Forelimb muscle (tissue), 1 donor: ENCODE measurements around the gene LRRC39. TPM values are rescaled to one million over a fixed set of nuclear protein-coding genes. Genes with fewer than 3 reads are reported as not detected.

Experiments
- DNase-seq: peaks from one replicate; pipeline ENCODE4 v3.0.0-alpha.2; 2013; ENCODE audit warnings: low read depth
- polyA plus RNA-seq: library from polyadenylated mRNA; unstranded; fragments of 120-200 nt; gene quantifications from one replicate; pipeline ENCODE4 v1.2.1, GENCODE V29; 2013; ENCODE audit not compliant: insufficient read length

Gene LRRC39
- polyA plus RNA-seq, 1 donor: 227 TPM

DNA sequence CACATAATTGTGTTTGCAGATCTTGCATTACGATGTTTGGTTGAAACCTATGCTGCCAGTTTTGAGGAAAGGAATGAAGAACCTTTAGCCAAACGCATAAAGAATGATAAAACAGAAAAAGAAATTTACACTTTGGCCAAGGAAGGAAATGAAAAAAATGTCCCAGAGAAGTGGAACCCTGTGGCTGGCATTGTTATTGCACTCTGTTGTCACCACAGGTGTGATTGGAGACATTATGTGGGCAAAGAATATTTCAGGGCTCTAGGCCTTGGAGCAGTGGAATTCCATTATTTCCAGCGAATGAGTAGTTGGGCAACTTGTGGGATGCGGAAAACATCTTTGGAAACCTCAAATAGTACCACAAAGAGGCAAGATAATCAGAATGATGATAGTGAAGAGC, 30.2 kb downstream of the LRRC39 start:
- DNase-seq: no peak

GRCh38 chr1:100146958-100147357, 31.1 kb downstream of the LRRC39 start:
- DNase-seq: no peak

- DNase-seq: no peak
These were observed 32.9 kb downstream of the LRRC39 start for GRCh38 chr1:100145116-100145515.

DNA sequence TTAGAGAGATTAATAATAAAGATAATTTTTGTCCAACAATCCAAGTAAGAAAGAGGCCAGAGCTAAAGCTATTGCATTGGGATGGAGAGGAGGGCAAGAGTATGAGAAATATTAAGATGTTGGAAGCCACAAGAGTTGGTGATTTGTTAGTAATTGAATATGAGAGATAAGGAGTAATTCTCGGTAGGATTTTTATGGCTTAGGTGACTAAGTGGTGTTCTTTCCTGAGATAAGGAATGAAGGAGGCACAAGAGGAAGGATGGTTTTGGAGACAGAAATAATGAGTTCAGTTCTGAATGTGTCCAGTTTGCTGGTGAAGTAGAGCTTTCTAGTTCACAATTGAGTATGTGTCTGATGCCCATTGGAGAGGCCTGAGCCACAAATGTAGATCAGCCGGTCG, 35.7 kb downstream of the LRRC39 start:
- DNase-seq: no peak

- no peak for DNase-seq
These were observed 36.9 kb downstream of the LRRC39 start for GRCh38 chr1:100141192-100141591.

GRCh38 chr1:100137602-100138001, 40.5 kb downstream of the LRRC39 start:
- DNase-seq: no peak

GRCh38 chr1:100134872-100135271, 43.2 kb downstream of the LRRC39 start:
- no peak for DNase-seq

DNA sequence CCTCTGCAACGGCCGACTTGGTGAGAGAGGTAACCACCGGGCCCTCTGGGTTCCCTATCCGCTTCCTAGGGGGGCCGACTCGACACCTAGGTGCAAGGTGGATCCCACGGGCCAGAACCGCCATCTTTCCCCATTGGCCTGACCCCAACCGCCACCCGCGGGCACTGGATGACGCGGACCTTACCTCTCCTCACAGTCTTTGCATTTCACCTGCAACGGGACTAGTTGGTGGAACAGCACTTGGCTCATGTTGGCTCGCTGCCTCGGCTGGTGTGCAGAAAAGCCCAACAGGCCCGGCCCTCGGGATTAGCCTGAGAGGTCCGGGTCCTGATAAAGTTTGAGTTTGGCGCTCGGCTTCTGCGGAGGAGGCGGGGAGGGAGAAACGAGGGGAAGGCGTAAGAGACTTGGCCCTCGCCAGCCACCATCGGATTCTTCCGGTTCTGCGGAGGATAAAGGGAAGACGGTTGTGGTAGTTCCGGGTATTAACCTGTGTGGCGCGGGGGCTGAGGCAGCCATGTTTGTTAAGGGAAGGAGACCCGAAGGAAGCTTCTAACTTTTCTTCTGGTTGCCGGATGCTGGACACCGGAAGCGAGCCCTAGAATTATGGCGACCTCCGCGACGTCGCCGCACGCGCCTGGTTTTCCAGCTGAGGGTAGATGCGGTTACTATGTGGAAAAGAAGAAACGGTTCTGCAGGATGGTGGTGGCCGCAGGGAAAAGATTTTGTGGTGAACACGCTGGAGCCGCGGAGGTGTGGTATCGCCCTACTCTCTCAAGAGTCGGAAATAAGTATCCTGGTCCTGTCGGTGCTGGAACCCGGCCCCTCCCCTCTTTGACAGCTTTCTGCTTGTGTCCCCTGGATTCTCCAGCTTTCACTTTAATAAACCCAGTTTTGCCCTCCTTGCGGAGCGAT, 45.2 kb downstream of the LRRC39 start, which contains the start of the genes SASS6 and TRMT13:
TSS of gene SASS6 (minus strand) at position 365 of the 912 bp plus-strand sequence. CDS start at position 249, 116 bp downstream.
TSS of gene TRMT13 (plus strand) at position 598 of the 912 bp plus-strand sequence. CDS start at position 604, 6 bp downstream.
- peak; percentile 94 for DNase-seq

DNA sequence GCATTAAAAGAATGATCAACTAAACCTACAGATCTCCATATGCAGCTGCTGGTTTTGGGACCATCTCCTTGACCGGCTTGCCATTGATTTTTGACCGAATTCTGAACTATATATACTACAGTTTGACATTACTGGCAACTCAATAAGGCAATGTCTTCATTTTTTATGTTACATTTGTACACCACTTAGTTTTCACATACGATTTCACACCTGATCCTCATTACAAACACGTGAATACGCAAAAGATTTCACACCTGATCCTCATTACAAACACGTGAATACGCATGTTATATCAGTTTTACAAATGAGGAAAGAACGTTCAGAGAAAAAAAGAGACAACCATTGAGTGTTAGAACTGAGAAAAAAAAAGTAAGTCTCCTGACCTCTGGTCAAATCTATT, 46.4 kb downstream of the LRRC39 start:
- DNase-seq: no peak

GRCh38 chr1:100130552-100131077, 47.4 kb downstream of the LRRC39 start:
- DNase-seq: no peak

- DNase-seq: no peak
These were observed 50.8 kb downstream of the LRRC39 start for GRCh38 chr1:100127226-100127625.

GRCh38 chr1:100122177-100122576, 55.9 kb downstream of the LRRC39 start:
- DNase-seq: no peak

- no peak for DNase-seq
These were observed 62.5 kb downstream of the LRRC39 start for GRCh38 chr1:100115524-100115923.

DNA sequence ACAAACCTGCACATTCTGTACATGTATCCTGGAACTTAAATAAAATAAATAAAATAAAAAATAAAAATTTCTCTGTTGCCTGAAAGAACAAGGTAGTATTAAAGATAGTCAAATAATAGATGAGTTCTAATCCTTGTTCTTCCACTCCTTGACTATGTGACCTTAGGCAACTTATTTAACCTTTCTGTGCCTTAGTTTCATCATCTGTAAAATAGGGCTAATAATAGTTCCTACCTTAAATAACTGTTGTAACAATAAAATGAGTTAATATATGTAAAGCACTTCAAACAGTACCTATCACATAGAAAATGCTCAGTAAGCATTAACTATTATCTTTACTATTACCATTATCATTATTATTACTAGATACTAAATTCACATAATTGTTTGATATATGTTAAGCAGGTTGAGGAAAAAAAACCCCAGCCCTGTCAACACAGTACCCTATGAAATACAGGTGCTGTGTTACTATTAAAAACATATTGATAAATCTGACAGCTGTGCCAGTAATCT, 68.4 kb downstream of the LRRC39 start:
- DNase-seq: no peak

GRCh38 chr1:100107696-100108095, 70.4 kb downstream of the LRRC39 start:
- no peak for DNase-seq

DNA sequence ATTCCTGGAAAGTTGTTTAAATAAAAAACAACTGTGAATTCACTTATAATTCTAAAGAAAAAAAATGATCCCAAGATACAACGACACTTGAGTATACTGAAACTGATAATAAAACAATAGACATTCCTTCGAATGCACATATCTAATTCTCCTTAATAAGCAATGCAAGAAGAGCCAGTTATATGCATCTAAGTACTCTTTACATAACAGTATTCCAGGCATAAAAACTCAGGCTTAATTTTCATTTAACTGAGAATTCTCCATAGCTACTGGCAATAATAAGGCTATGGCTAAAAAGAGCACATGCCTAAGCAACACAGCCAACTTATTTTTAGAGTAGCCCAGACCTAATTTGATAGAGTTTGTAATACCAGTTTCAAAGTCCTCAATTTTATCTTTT, 76.5 kb downstream of the LRRC39 start:
- no peak for DNase-seq

- DNase-seq: no peak
These were observed 77.9 kb downstream of the LRRC39 start for GRCh38 chr1:100100202-100100601.

Other genes with a start within 250 kb of the LRRC39 start
- 12.1 TPM for gene SLC35A3, start 208.3 kb downstream of the LRRC39 start, polyA plus RNA-seq
- gene SASS6, start 45.3 kb downstream of the LRRC39 start, polyA plus RNA-seq: 4.0 TPM
- gene TRMT13, start 45.1 kb downstream of the LRRC39 start, polyA plus RNA-seq: 26.9 TPM
- 10.9 TPM for gene DBT, start 71.6 kb upstream of the LRRC39 start, polyA plus RNA-seq
- 28.4 TPM for gene RTCA, start 88.0 kb upstream of the LRRC39 start, polyA plus RNA-seq
- 5.0 TPM for gene CDC14A, start 174.2 kb upstream of the LRRC39 start, polyA plus RNA-seq